Breast epithelium (tissue), 4 donors: ENCODE measurements around the gene PTPRK. TPM values are rescaled to one million over a fixed set of nuclear protein-coding genes. Genes with fewer than 3 reads are reported as not detected.

Experiments
- DNase-seq, 2 donors: peaks; one replicate each; pipeline ENCODE4 v3.0.0-alpha.2; 2019; ENCODE audit warnings: low spot score in 2 of 2
- H3K27ac ChIP-seq, 2 donors: fragments of 200-600 bp; sonication (generic) in 1 of 2; one replicate each; pipeline ENCODE4 v1.5.1; 2016 to 2019; ENCODE audit warnings: mild to moderate bottlenecking in 1 of 2
- H3K27me3 ChIP-seq, 2 donors: fragments of 200-600 bp; sonication (generic) in 1 of 2; one replicate each; pipeline versions ENCODE4 v1.5.1 to v1.6.0; 2017 to 2019; ENCODE audit warnings: control low read depth in 1 of 2, mild to moderate bottlenecking in 1 of 2
- H3K36me3 ChIP-seq: fragments of 200-600 bp; one replicate; pipeline ENCODE4 v1.5.1; 2019
- H3K4me1 ChIP-seq, 2 donors: fragments of 200-600 bp; sonication (generic); one replicate each; pipeline ENCODE4 v1.5.1; 2016 to 2019; ENCODE audit warnings: control low read depth in 1 of 2
- H3K4me3 ChIP-seq, 3 donors: fragments of 200-600 bp; sonication (generic); 1 replicate in 2 of 3; 2 replicates in 1 of 3; pipeline ENCODE4 v1.5.1; 2016 to 2019; ENCODE audit warnings: mild to moderate bottlenecking in 3 of 3, moderate library complexity in 2 of 3
- H3K9me3 ChIP-seq, 2 donors: fragments of 200-600 bp; sonication (generic) in 1 of 2; one replicate each; pipeline ENCODE4 v1.5.1; 2016 to 2019; ENCODE audit warnings: control low read depth in 1 of 2
- CTCF ChIP-seq, 3 donors: fragments of 450-650 bp; IDR thresholded peaks; one replicate each; pipeline ENCODE4 v1.5.1; 2016 to 2017; ENCODE audit warnings: antibody characterized with exemption in 3 of 3, mild to moderate bottlenecking in 3 of 3, moderate library complexity in 3 of 3
- POLR2A ChIP-seq: fragments of 450-650 bp; IDR thresholded peaks from one replicate; pipeline ENCODE4 v1.6.1; 2016; ENCODE audit warnings: antibody characterized with exemption, mild to moderate bottlenecking, moderate library complexity
- POLR2AphosphoS5 ChIP-seq, 3 donors: sonication (generic); formaldehyde crosslinking; IDR thresholded peaks; one replicate each; pipeline ENCODE4 v1.6.1; 2017; ENCODE audit warnings: antibody characterized with exemption in 3 of 3
- intact Hi-C: fragments of 100-400 bp; cut with DNase I; formaldehyde crosslinking; loops from one replicate; pipeline ENCODE4 v1.15.1; 2023; ENCODE audit warnings: low total_unique reads
- total RNA-seq, 3 donors: library from RNA; depleted of rRNA; stranded (reverse); fragments of >200 nt; gene quantifications; one replicate each; pipeline ENCODE4 v1.1.0, GENCODE V29; 2016

The PTPRK gene
- total RNA-seq, 3 donors from 2014 or later = 29.1 to 134 (median 77.0) TPM

GRCh38 chr6:128465368-128466343, 54.7 kb downstream of the PTPRK start:
- no peak for TF ChIP-seq POLR2A
- TF ChIP-seq POLR2AphosphoS5 (IDR thresholded peaks at IDR 0.05) = no peak
- no peak for TF ChIP-seq CTCF (IDR thresholded peaks at IDR 0.05)
- Histone ChIP-seq H3K27me3 (no peaks in the 10 kb centered on the region), H3K4me3 (no peak overlapping the region), H3K4me1 (no peaks in the 10 kb centered on the region), H3K27ac (no peak overlapping the region), H3K9me3 (no peaks in the 10 kb centered on the region), H3K36me3 (no peaks in the 10 kb centered on the region)
- intact Hi-C loops = no loop called here
- DNase-seq = no peak

- Histone ChIP-seq H3K27me3 (no peaks in the 10 kb centered on the region), H3K4me1 (no peaks in the 10 kb centered on the region), H3K36me3 (no peaks in the 10 kb centered on the region), H3K9me3 (no peaks in the 10 kb centered on the region), H3K4me3 (no peak overlapping the region), H3K27ac (no peak overlapping the region)
- no peak for DNase-seq
- TF ChIP-seq POLR2A = no peak
- TF ChIP-seq CTCF (IDR thresholded peaks at IDR 0.05) = no peak
- no peak for TF ChIP-seq POLR2AphosphoS5 (IDR thresholded peaks at IDR 0.05)
- intact Hi-C loops = no loop called here
Measured at GRCh38 chr6:128464790-128465189, 55.6 kb downstream of the PTPRK start.

- no peak for TF ChIP-seq POLR2AphosphoS5 (IDR thresholded peaks at IDR 0.05)
- no peak for TF ChIP-seq CTCF (IDR thresholded peaks at IDR 0.05)
- TF ChIP-seq POLR2A = no peak
- DNase-seq = no peak
- H3K4me3 ChIP-seq = no peak overlapping the region
- H3K27me3 ChIP-seq = no peaks in the 10 kb centered on the region
- H3K9me3 ChIP-seq = no peaks in the 10 kb centered on the region
- intact Hi-C loops = loop anchor here (2.0 kb wide), 1 partner anchor 37 kb away; no protein-coding TSS in a partner anchor
- H3K4me1 ChIP-seq = no peaks in the 10 kb centered on the region
- no peak overlapping the region for H3K27ac ChIP-seq
- no peaks in the 10 kb centered on the region for H3K36me3 ChIP-seq
Measured at GRCh38 chr6:128463942-128464341, 56.5 kb downstream of the PTPRK start.

- Histone ChIP-seq H3K27me3 (no peaks in the 10 kb centered on the region), H3K36me3 (no peaks in the 10 kb centered on the region), H3K9me3 (no peaks in the 10 kb centered on the region), H3K27ac (no peak overlapping the region), H3K4me1 (no peaks in the 10 kb centered on the region), H3K4me3 (no peak overlapping the region)
- intact Hi-C loops = no loop called here
- no peak for TF ChIP-seq CTCF (IDR thresholded peaks at IDR 0.05)
- TF ChIP-seq POLR2AphosphoS5 (IDR thresholded peaks at IDR 0.05) = no peak
- TF ChIP-seq POLR2A = no peak
- no peak for DNase-seq
Measured at GRCh38 chr6:128461501-128461900, 58.9 kb downstream of the PTPRK start.

GRCh38 chr6:128456510-128457230, 63.7 kb downstream of the PTPRK start:
- Histone ChIP-seq H3K27ac (no peak overlapping the region), H3K4me1 (no peaks in the 10 kb centered on the region), H3K36me3 (no peaks in the 10 kb centered on the region), H3K27me3 (no peaks in the 10 kb centered on the region), H3K4me3 (no peak overlapping the region), H3K9me3 (no peaks in the 10 kb centered on the region)
- no peak for DNase-seq
- intact Hi-C loops = no loop called here
- TF ChIP-seq POLR2A (no peak), POLR2AphosphoS5 (IDR thresholded peaks at IDR 0.05) (no peak), CTCF (IDR thresholded peaks at IDR 0.05) (no peak)
